Smooth muscle cell (in vitro differentiated cells): ENCODE data around the gene PPP4R1. TPM values are rescaled to one million over a fixed set of nuclear protein-coding genes. Genes with fewer than 3 reads are reported as not detected.

Experiments
- DNase-seq: peaks from one replicate; lab custom pipeline; 2025; ENCODE audit not compliant: unreplicated experiment; lab: John Stamatoyannopoulos, UW
- H2AFZ ChIP-seq: fragments of 200-600 bp; sonication (generic); 2 replicates; pipeline ENCODE4 v1.6.0; 2016; ENCODE audit warnings: antibody characterized with exemption, low read depth, mild to moderate bottlenecking
- H3F3A ChIP-seq: fragments of 200-600 bp; sonication (generic); 2 replicates; pipeline ENCODE4 v1.6.0; 2017; ENCODE audit warnings: antibody characterized with exemption, low read depth
- H3K27ac ChIP-seq: fragments of 200-600 bp; sonication (generic); 2 replicates; pipeline ENCODE4 v1.5.1; 2016; ENCODE audit warnings: low read depth, mild to moderate bottlenecking
- H3K27me3 ChIP-seq: fragments of 200-600 bp; sonication (generic); 2 replicates; pipeline ENCODE4 v1.6.1; 2016; ENCODE audit warnings: low read depth, mild to moderate bottlenecking
- H3K36me3 ChIP-seq: fragments of 200-600 bp; sonication (generic); 2 replicates; pipeline ENCODE4 v1.5.1; 2016; ENCODE audit warnings: low read depth
- H3K4me1 ChIP-seq: fragments of 200-600 bp; sonication (generic); 2 replicates; pipeline ENCODE4 v1.5.1; 2016; ENCODE audit warnings: low read depth
- H3K4me2 ChIP-seq: fragments of 200-600 bp; sonication (generic); 2 replicates; pipeline ENCODE4 v1.6.0; 2016; ENCODE audit warnings: mild to moderate bottlenecking
- H3K4me3 ChIP-seq: fragments of 200-600 bp; sonication (generic); 2 replicates; pipeline ENCODE4 v1.5.1; 2016; ENCODE audit warnings: mild to moderate bottlenecking
- H3K79me2 ChIP-seq: fragments of 200-600 bp; sonication (generic); 2 replicates; pipeline ENCODE4 v1.6.0; 2016; ENCODE audit warnings: low read depth, mild to moderate bottlenecking
- H3K9ac ChIP-seq: fragments of 200-600 bp; sonication (generic); 2 replicates; pipeline ENCODE4 v1.6.0; 2016; ENCODE audit warnings: low read depth
- H3K9me3 ChIP-seq: fragments of 200-600 bp; sonication (generic); replicated peaks from 2 replicates; pipeline ENCODE4 v1.5.1; 2016; ENCODE audit warnings: low read depth
- H4K20me1 ChIP-seq: fragments of 200-600 bp; sonication (generic); 2 replicates; pipeline ENCODE4 v1.6.0; 2016; ENCODE audit warnings: low read depth
- WGBS: methylation state at CpG from one replicate; pipeline ENCODE4 v1.1.7; 2016; ENCODE audit warnings: low lambda C conversion rate; 5-methylcytosine and 5-hydroxymethylcytosine counted together
- polyA plus RNA-seq: library from polyadenylated mRNA; unstranded; fragments of >200 nt; fragmentation: Nextera tagmentation; extraction: Ambion mirVana; gene quantifications from 2 replicates; pipeline ENCODE4 v1.2.1, GENCODE V29; 2016
- total RNA-seq: library from RNA; depleted of rRNA; stranded (reverse); fragments of >200 nt; gene quantifications from 2 replicates; pipeline ENCODE4 v1.2.3, GENCODE V29; 2014
- TF ChIP-seq, protein P1 (sequence below): fragments of 200-600 bp; sonication (generic); IDR thresholded peaks from 2 replicates; pipeline ENCODE4 v1.5.1; 2017; ENCODE audit warnings: borderline replicate concordance, mild to moderate bottlenecking, antibody characterized with exemption; ENCODE audit not compliant: insufficient read depth, poor library complexity, severe bottlenecking

Gene PPP4R1
- total and polyA plus RNA-seq, 2 experiments from 2014 or later = 25.9 to 78.4 TPM

DNA sequence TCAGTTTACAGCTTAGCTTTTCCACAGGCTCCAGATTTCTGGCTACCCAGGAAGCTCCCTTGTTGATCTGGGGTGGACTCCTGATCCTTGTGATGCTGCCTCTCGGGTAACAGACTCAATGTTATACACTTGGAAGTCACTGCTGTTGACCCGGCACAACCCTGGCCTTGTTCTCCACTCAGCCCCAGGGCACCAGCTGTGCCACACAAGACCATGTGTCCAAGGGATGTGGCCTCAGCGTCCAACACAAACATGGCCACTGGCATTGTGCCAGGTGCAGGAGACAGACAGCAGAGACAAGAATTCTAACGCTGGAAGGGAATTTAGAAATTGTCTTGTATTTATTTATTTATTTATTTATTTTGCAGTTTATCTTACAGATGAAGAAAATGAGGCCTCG is 39.0 kb upstream of the PPP4R1 start:
- Histone ChIP-seq H3K9me3 (no peaks in the 10 kb centered on the region), H3K4me1 (no peaks in the 10 kb centered on the region), H3K27me3 (no peaks in the 10 kb centered on the region), H3F3A (no peaks in the 10 kb centered on the region), H3K79me2 (no peaks in the 10 kb centered on the region), H2AFZ (no peak overlapping the region), H3K9ac (no peak overlapping the region), H4K20me1 (no peaks in the 10 kb centered on the region), H3K4me3 (no peak overlapping the region), H3K36me3 (no peaks in the 10 kb centered on the region), H3K27ac (no peak overlapping the region), H3K4me2 (no peak overlapping the region)
- DNase-seq = no peak
- WGBS = 93% methylated on average over 5 of the region's 5 CpGs
- TF ChIP-seq, protein P1, sequence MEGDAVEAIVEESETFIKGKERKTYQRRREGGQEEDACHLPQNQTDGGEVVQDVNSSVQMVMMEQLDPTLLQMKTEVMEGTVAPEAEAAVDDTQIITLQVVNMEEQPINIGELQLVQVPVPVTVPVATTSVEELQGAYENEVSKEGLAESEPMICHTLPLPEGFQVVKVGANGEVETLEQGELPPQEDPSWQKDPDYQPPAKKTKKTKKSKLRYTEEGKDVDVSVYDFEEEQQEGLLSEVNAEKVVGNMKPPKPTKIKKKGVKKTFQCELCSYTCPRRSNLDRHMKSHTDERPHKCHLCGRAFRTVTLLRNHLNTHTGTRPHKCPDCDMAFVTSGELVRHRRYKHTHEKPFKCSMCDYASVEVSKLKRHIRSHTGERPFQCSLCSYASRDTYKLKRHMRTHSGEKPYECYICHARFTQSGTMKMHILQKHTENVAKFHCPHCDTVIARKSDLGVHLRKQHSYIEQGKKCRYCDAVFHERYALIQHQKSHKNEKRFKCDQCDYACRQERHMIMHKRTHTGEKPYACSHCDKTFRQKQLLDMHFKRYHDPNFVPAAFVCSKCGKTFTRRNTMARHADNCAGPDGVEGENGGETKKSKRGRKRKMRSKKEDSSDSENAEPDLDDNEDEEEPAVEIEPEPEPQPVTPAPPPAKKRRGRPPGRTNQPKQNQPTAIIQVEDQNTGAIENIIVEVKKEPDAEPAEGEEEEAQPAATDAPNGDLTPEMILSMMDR = no peak

DNA sequence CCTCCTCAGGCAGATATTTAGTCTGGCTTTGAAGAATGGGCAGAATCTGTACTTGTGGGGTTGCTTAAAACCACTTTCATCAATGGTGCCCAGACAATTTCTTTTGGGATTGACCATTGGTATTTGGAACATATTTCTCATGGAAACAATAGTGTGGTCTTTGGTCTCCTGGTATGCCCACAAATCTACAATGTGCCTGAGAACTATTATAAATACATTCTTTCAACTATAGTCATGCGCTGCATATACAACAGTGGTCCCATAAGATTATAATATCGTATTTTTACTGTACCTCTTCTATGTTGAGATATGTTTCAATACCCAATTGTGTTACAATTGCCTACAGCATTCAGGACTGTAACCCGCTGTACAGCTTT is 34.8 kb upstream of the PPP4R1 start:
- H3K4me3 ChIP-seq = no peak overlapping the region
- peaks cover under 1% of the 10 kb centered on the region for H3K4me1 ChIP-seq
- no peaks in the 10 kb centered on the region for H3K27me3 ChIP-seq
- no peaks in the 10 kb centered on the region for H3K9me3 ChIP-seq
- TF ChIP-seq, protein P1 = no peak
- no peaks in the 10 kb centered on the region for H3F3A ChIP-seq
- no peak for DNase-seq
- H3K36me3 ChIP-seq = no peaks in the 10 kb centered on the region
- H3K79me2 ChIP-seq = no peaks in the 10 kb centered on the region
- H4K20me1 ChIP-seq = no peaks in the 10 kb centered on the region
- H3K4me2 ChIP-seq = no peak overlapping the region
- H2AFZ ChIP-seq = no peak overlapping the region
- 92% methylated on average over 3 of the region's 3 CpGs for WGBS
- no peak overlapping the region for H3K9ac ChIP-seq
- peak overlapping the region; percentile 17 for H3K27ac ChIP-seq

DNA sequence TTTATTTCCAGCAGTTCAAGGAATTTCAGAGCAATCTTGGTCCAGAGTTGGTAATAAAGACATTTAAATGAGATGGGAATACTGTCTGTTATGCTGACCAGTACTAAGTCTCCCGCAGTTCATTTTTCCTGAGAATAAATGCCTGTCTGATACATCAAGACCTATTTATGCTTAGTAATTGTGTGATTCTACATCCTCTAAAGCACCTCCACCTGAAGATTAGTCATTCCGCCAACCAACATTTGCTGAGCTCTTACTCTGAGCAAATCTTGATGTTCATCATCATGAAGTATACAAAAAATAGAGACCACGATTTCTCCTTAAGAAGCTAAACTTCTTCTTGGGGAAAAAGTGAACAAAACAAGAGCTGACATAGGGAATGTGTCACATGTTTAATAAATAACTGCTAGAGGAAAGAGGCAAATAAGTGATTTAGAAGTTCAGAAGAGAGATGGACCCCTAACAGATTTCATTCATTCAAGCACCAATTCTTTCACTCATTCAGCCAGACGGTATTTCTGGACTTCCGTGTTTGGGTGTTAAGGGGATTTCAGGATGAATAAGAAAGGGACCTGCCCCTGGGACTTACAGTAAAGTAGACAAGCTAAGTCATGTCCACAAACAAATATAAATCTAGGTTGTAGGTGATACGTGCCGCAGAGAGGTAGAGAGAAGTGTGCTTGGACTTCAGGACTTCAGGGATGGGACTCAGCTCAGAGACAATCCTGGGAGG is 34.2 kb upstream of the PPP4R1 start:
- Histone ChIP-seq H3K27ac (peak overlapping the region; percentile 17), H2AFZ (no peak overlapping the region), H3K9ac (no peak overlapping the region)

More for the DNA sequence above, 34.2 kb upstream of the PPP4R1 start:
- TF ChIP-seq, protein P1 = no peak
- Histone ChIP-seq H4K20me1 (no peaks in the 10 kb centered on the region), H3K9me3 (no peaks in the 10 kb centered on the region), H3K4me1 (peaks cover 6% of the 10 kb centered on the region), H3F3A (no peaks in the 10 kb centered on the region), H3K36me3 (no peaks in the 10 kb centered on the region), H3K79me2 (no peaks in the 10 kb centered on the region), H3K27me3 (no peaks in the 10 kb centered on the region), H3K4me2 (no peak overlapping the region), H3K4me3 (no peak overlapping the region)
- WGBS = 92% methylated on average over 7 of the region's 7 CpGs
- no peak for DNase-seq
